WTC11 (cell line): ENCODE results near the gene ZDHHC8. TPM values are rescaled to one million over a fixed set of nuclear protein-coding genes. Genes with fewer than 3 reads are reported as not detected.

Experiments
- ATAC-seq: fragments of 200-7000 bp; cut with Tn5 transposase; 2 replicates; pipeline ENCODE4 v1.10.0; 2021; ENCODE audit warnings: mild to moderate bottlenecking, moderate library complexity
- CTCF ChIA-PET: fragments of 300-600 bp; sonication (Branson Sonifier 250); formaldehyde crosslinking; loops from one replicate; lab custom pipeline; 2021; ENCODE audit warnings: antibody characterized with exemption; lab: Charles Lee
- POLR2A ChIA-PET: fragments of 350-600 bp; sonication (Branson Sonifier 250); formaldehyde crosslinking; loops from one replicate; lab custom pipeline; 2021; ENCODE audit warnings: antibody characterized with exemption; lab: Charles Lee
- DNase-seq: peaks from one replicate; pipeline ENCODE4 v3.0.0; 2021; ENCODE audit warnings: low spot score
- H3K27ac Mint-ChIP-seq: 2 replicates; pipeline ENCODE4 v1.8.0; 2021; ENCODE audit warnings: mixed read lengths
- H3K27me3 Mint-ChIP-seq: 2 replicates; pipeline ENCODE4 v1.8.0; 2021; ENCODE audit warnings: low read depth, mild to moderate bottlenecking, moderate library complexity, mixed read lengths
- H3K36me3 Mint-ChIP-seq: 2 replicates; pipeline ENCODE4 v1.8.0; 2021; ENCODE audit warnings: mixed read lengths
- H3K4me1 Mint-ChIP-seq: 2 replicates; pipeline ENCODE4 v1.8.0; 2022; ENCODE audit warnings: mixed read lengths
- H3K4me3 Mint-ChIP-seq: 2 replicates; pipeline ENCODE4 v1.8.0; 2021; ENCODE audit warnings: mild to moderate bottlenecking, moderate library complexity, mixed read lengths
- H3K9me3 Mint-ChIP-seq: 2 replicates; pipeline ENCODE4 v1.8.0; 2021; ENCODE audit warnings: mixed read lengths
- CREM ChIP-seq: sonication (generic); formaldehyde crosslinking; IDR thresholded peaks from 2 replicates; pipeline ENCODE4 v1.8.1; 2022; ENCODE audit warnings: mild to moderate bottlenecking, missing genetic modification reagents, moderate library complexity
- ESRRA ChIP-seq: sonication (generic); formaldehyde crosslinking; IDR thresholded peaks from 2 replicates; pipeline ENCODE4 v1.8.1; 2022; ENCODE audit warnings: mild to moderate bottlenecking, missing genetic modification reagents, borderline replicate concordance
- ETV6 ChIP-seq: sonication (generic); formaldehyde crosslinking; IDR thresholded peaks from 2 replicates; pipeline ENCODE4 v1.8.1; 2022; ENCODE audit warnings: mild to moderate bottlenecking, missing genetic modification reagents
- FOXP1 ChIP-seq: sonication (generic); formaldehyde crosslinking; IDR thresholded peaks from 2 replicates; pipeline ENCODE4 v1.8.0; 2022; ENCODE audit warnings: missing genetic modification reagents, mild to moderate bottlenecking, moderate library complexity, borderline replicate concordance
- JAZF1 ChIP-seq: fragments of 250-450 bp; sonication (Bioruptor Pico); IDR thresholded peaks from 2 replicates; pipeline ENCODE4 v1.9.0; 2021; ENCODE audit warnings: moderate library complexity, mild to moderate bottlenecking, inconsistent platforms
- NFATC4 ChIP-seq: fragments of 250-450 bp; sonication (Bioruptor Pico); IDR thresholded peaks from 2 replicates; pipeline ENCODE4 v1.9.0; 2021; ENCODE audit warnings: mild to moderate bottlenecking
- NFYB ChIP-seq: sonication (generic); formaldehyde crosslinking; conservative IDR thresholded peaks from 2 replicates; pipeline ENCODE4 v1.8.0; 2022; ENCODE audit warnings: low read depth, missing genetic modification reagents
- RELA ChIP-seq: sonication (generic); formaldehyde crosslinking; IDR thresholded peaks from 2 replicates; pipeline ENCODE4 v1.8.1; 2022; ENCODE audit warnings: missing genetic modification reagents, mild to moderate bottlenecking, borderline replicate concordance
- RORB ChIP-seq: fragments of 250-450 bp; sonication (Bioruptor Pico); IDR thresholded peaks from 2 replicates; pipeline ENCODE4 v1.9.0; 2021; ENCODE audit warnings: mild to moderate bottlenecking
- TCF7 ChIP-seq: sonication (generic); formaldehyde crosslinking; IDR thresholded peaks from 2 replicates; pipeline ENCODE4 v1.8.0; 2022; ENCODE audit warnings: mild to moderate bottlenecking, low read depth, missing genetic modification reagents, moderate library complexity
- total RNA-seq: library from RNA; stranded (reverse); gene quantifications from 3 replicates; pipeline ENCODE4 v1.2.3, GENCODE V29; 2021
- TF ChIP-seq, protein P1 (sequence below): fragments of 250-450 bp; sonication (Bioruptor Pico); IDR thresholded peaks from 2 replicates; pipeline ENCODE4 v1.8.0; 2021; ENCODE audit warnings: mild to moderate bottlenecking
- TF ChIP-seq, protein P2 (sequence below): sonication (generic); formaldehyde crosslinking; IDR thresholded peaks from 2 replicates; pipeline ENCODE4 v1.8.0; 2023; ENCODE audit warnings: missing genetic modification reagents, mild to moderate bottlenecking, borderline replicate concordance
- TF ChIP-seq, protein P3 (sequence below): sonication (generic); formaldehyde crosslinking; IDR thresholded peaks from 2 replicates; pipeline ENCODE4 v1.8.0; 2022; ENCODE audit warnings: mild to moderate bottlenecking, missing genetic modification reagents
- TF ChIP-seq, protein P4 (sequence below): sonication (generic); formaldehyde crosslinking; IDR thresholded peaks from 2 replicates; pipeline ENCODE4 v1.8.0; 2023; ENCODE audit warnings: missing genetic modification reagents
- TF ChIP-seq, protein P5 (sequence below): fragments of 250-450 bp; sonication (Bioruptor Pico); conservative IDR thresholded peaks from 2 replicates; pipeline ENCODE4 v1.9.0; 2021; ENCODE audit warnings: mild to moderate bottlenecking
- TF ChIP-seq, protein P6 (sequence below): fragments of 250-450 bp; sonication (Bioruptor Pico); IDR thresholded peaks from 2 replicates; pipeline ENCODE4 v1.9.0; 2021; ENCODE audit warnings: moderate library complexity, mild to moderate bottlenecking, inconsistent platforms, borderline replicate concordance
- TF ChIP-seq, protein P7 (sequence below): sonication (generic); formaldehyde crosslinking; IDR thresholded peaks from 2 replicates; pipeline ENCODE4 v1.8.1; 2022; ENCODE audit warnings: mild to moderate bottlenecking, missing genetic modification reagents, moderate library complexity, borderline replicate concordance
- TF ChIP-seq, protein P8 (sequence below): sonication (generic); formaldehyde crosslinking; IDR thresholded peaks from 2 replicates; pipeline ENCODE4 v1.8.1; 2023; ENCODE audit warnings: mild to moderate bottlenecking, missing genetic modification reagents, moderate library complexity
- TF ChIP-seq, protein P9 (sequence below): sonication (generic); formaldehyde crosslinking; IDR thresholded peaks from 2 replicates; pipeline ENCODE4 v1.8.0; 2023; ENCODE audit warnings: mild to moderate bottlenecking, missing genetic modification reagents

The ZDHHC8 gene
- total RNA-seq, 1 experiment from 2014 or later = 79.7 TPM

DNA sequence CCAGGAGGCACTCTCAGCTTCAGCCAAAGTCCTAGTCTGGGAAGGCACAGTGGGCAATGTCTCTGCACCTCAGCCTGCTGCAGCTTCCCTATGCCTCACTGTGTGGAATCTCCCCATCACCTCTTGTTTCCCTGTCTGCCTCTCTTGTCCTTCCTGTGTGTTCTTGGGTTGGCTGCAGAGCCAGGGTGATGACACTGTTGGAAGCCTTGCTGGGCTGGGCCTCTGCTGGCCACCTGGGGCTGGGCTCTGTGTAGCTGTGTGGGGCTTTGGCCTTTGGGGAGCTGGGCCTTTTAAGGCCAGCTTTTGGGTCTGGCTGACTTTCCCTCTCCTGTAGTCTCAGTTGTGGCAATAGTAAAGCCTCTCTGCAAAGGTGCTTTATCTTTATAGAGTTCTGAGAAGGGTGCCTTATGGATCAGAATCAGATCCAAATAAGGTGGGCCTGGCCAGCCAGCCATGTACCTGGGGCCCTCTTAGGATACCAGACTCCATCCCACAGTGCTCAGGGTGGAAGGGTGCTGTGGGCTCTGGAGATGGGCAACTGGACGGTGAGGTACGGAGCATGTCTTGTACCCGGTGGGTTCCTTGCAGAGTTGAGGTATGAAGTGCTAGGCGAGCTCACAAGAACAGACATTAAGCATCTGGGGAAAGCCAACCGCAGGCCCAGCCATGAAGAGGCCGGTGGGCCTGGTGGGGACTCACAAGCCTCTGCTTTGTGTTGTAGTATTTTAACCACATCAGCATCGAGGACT is 26.0 kb upstream of the ZDHHC8 start (continued):
- TF ChIP-seq, protein P1, sequence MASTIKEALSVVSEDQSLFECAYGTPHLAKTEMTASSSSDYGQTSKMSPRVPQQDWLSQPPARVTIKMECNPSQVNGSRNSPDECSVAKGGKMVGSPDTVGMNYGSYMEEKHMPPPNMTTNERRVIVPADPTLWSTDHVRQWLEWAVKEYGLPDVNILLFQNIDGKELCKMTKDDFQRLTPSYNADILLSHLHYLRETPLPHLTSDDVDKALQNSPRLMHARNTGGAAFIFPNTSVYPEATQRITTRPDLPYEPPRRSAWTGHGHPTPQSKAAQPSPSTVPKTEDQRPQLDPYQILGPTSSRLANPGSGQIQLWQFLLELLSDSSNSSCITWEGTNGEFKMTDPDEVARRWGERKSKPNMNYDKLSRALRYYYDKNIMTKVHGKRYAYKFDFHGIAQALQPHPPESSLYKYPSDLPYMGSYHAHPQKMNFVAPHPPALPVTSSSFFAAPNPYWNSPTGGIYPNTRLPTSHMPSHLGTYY = no peak

DNA sequence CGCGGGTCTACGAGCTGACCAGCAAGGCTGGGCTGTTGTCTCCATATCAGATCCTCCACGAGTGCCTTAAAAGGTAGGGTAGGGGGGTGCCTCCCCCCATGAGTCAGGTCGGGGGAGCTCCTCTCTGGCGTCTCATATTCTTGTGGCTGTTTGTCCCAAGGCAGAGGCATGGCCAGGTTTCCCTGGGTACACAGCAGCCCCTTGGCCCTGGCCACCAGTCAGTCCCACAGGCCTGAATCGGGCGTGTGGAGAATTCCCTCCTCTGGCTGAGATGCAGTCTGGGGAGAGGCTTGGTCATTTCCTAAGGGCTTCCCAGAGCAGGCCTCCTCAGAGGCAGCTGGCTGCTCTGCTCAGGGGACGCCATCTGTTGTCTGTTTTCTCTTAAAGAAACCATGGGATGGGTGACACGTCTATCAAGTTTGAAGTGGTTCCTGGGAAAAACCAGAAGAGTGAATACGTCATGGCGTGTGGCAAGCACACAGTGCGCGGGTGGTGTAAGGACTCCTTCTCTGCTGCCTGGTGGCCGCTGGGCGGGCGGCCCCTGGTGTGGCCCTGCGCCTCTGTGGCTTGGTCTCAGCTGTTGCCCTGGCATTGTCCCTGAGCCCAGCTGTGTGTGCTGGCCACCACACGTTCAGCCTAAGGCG is 25.3 kb upstream of the ZDHHC8 start:
- ChIA-PET POLR2A (no interaction called here), CTCF (interaction anchor here (1.2 kb wide), 1 partner anchor 376 kb away, joined by 3 read pairs; no protein-coding TSS in a partner anchor)
- Mint-ChIP-seq H3K9me3 (no peaks in the 10 kb centered on the region), H3K4me1 (no peaks in the 10 kb centered on the region), H3K27me3 (no peaks in the 10 kb centered on the region), H3K4me3 (no peak overlapping the region), H3K36me3 (peaks cover 75% of the 10 kb centered on the region), H3K27ac (no peak overlapping the region)
- no peak for DNase-seq
- ATAC-seq = no peak
- TF ChIP-seq, protein P2, sequence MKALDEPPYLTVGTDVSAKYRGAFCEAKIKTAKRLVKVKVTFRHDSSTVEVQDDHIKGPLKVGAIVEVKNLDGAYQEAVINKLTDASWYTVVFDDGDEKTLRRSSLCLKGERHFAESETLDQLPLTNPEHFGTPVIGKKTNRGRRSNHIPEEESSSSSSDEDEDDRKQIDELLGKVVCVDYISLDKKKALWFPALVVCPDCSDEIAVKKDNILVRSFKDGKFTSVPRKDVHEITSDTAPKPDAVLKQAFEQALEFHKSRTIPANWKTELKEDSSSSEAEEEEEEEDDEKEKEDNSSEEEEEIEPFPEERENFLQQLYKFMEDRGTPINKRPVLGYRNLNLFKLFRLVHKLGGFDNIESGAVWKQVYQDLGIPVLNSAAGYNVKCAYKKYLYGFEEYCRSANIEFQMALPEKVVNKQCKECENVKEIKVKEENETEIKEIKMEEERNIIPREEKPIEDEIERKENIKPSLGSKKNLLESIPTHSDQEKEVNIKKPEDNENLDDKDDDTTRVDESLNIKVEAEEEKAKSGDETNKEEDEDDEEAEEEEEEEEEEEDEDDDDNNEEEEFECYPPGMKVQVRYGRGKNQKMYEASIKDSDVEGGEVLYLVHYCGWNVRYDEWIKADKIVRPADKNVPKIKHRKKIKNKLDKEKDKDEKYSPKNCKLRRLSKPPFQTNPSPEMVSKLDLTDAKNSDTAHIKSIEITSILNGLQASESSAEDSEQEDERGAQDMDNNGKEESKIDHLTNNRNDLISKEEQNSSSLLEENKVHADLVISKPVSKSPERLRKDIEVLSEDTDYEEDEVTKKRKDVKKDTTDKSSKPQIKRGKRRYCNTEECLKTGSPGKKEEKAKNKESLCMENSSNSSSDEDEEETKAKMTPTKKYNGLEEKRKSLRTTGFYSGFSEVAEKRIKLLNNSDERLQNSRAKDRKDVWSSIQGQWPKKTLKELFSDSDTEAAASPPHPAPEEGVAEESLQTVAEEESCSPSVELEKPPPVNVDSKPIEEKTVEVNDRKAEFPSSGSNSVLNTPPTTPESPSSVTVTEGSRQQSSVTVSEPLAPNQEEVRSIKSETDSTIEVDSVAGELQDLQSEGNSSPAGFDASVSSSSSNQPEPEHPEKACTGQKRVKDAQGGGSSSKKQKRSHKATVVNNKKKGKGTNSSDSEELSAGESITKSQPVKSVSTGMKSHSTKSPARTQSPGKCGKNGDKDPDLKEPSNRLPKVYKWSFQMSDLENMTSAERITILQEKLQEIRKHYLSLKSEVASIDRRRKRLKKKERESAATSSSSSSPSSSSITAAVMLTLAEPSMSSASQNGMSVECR (CRISPR knock-in tag) = no peak
- no peak for TF ChIP-seq TCF7
- TF ChIP-seq, protein P3, sequence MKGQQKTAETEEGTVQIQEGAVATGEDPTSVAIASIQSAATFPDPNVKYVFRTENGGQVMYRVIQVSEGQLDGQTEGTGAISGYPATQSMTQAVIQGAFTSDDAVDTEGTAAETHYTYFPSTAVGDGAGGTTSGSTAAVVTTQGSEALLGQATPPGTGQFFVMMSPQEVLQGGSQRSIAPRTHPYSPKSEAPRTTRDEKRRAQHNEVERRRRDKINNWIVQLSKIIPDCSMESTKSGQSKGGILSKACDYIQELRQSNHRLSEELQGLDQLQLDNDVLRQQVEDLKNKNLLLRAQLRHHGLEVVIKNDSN (CRISPR knock-in tag) = no peak
- TF ChIP-seq, protein P4, sequence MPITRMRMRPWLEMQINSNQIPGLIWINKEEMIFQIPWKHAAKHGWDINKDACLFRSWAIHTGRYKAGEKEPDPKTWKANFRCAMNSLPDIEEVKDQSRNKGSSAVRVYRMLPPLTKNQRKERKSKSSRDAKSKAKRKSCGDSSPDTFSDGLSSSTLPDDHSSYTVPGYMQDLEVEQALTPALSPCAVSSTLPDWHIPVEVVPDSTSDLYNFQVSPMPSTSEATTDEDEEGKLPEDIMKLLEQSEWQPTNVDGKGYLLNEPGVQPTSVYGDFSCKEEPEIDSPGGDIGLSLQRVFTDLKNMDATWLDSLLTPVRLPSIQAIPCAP (CRISPR knock-in tag) = no peak
- TF ChIP-seq RELA (CRISPR knock-in tag) = no peak
- TF ChIP-seq RORB (CRISPR knock-in tag) = no peak
- TF ChIP-seq, protein P5, sequence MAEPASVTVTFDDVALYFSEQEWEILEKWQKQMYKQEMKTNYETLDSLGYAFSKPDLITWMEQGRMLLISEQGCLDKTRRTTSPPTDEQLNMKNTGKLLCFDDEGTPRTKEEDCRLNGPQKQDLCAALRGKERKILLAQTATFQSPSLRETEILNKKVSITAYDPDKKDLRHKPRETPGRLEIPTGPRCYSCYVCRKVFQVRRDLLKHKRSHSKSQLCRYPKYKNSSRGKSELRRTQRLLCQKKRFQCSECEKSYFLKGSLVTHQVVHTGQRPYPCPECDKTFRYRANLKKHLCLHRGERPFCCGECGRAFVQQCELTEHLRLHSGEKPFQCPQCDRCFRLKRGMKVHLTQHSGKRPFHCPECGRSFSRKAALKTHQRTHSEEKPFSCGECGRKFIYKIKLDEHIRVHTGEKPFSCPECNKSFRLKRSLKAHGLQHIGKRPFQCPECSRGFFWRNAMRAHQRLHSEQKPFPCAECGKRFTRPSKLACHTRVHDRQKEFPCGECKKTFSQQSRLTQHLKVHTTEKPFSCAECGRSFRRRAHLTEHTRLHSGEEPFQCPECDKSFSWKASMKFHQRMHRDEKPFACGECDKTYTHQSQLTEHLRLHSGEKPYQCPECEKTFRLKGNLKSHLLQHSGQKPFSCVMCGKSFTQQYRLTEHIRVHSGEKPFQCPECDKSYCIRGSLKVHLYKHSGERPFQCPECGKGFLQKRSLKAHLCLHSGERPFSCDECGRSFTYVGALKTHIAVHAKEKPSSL = no peak
- TF ChIP-seq, protein P6, sequence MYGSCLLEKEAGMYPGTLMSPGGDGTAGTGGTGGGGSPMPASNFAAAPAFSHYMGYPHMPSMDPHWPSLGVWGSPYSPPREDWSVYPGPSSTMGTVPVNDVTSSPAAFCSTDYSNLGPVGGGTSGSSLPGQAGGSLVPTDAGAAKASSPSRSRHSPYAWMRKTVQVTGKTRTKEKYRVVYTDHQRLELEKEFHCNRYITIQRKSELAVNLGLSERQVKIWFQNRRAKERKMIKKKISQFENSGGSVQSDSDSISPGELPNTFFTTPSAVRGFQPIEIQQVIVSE (CRISPR knock-in tag) = no peak
- TF ChIP-seq ESRRA (CRISPR knock-in tag) = no peak
- no peak for TF ChIP-seq NFATC4 (CRISPR knock-in tag)
- TF ChIP-seq JAZF1 (CRISPR knock-in tag) = no peak
- TF ChIP-seq FOXP1 (CRISPR knock-in tag) = no peak
- TF ChIP-seq ETV6 (CRISPR knock-in tag) = no peak
- TF ChIP-seq CREM (CRISPR knock-in tag) = no peak
- TF ChIP-seq, protein P7, sequence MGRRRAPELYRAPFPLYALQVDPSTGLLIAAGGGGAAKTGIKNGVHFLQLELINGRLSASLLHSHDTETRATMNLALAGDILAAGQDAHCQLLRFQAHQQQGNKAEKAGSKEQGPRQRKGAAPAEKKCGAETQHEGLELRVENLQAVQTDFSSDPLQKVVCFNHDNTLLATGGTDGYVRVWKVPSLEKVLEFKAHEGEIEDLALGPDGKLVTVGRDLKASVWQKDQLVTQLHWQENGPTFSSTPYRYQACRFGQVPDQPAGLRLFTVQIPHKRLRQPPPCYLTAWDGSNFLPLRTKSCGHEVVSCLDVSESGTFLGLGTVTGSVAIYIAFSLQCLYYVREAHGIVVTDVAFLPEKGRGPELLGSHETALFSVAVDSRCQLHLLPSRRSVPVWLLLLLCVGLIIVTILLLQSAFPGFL (CRISPR knock-in tag) = no peak
- TF ChIP-seq, protein P8, sequence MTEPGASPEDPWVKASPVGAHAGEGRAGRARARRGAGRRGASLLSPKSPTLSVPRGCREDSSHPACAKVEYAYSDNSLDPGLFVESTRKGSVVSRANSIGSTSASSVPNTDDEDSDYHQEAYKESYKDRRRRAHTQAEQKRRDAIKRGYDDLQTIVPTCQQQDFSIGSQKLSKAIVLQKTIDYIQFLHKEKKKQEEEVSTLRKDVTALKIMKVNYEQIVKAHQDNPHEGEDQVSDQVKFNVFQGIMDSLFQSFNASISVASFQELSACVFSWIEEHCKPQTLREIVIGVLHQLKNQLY (CRISPR knock-in tag) = no peak
- no peak for TF ChIP-seq NFYB
- TF ChIP-seq, protein P9, sequence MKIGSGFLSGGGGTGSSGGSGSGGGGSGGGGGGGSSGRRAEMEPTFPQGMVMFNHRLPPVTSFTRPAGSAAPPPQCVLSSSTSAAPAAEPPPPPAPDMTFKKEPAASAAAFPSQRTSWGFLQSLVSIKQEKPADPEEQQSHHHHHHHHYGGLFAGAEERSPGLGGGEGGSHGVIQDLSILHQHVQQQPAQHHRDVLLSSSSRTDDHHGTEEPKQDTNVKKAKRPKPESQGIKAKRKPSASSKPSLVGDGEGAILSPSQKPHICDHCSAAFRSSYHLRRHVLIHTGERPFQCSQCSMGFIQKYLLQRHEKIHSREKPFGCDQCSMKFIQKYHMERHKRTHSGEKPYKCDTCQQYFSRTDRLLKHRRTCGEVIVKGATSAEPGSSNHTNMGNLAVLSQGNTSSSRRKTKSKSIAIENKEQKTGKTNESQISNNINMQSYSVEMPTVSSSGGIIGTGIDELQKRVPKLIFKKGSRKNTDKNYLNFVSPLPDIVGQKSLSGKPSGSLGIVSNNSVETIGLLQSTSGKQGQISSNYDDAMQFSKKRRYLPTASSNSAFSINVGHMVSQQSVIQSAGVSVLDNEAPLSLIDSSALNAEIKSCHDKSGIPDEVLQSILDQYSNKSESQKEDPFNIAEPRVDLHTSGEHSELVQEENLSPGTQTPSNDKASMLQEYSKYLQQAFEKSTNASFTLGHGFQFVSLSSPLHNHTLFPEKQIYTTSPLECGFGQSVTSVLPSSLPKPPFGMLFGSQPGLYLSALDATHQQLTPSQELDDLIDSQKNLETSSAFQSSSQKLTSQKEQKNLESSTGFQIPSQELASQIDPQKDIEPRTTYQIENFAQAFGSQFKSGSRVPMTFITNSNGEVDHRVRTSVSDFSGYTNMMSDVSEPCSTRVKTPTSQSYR = no peak
